K562 (cell line): ENCODE data around the gene TARBP1. TPM values are rescaled to one million over a fixed set of nuclear protein-coding genes. Genes with fewer than 3 reads are reported as not detected.

Source experiments
- ATAC-seq: fragments of 200-7000 bp; cut with Tn5 transposase; 3 replicates; pipeline ENCODE4 v1.9.1; 2020; ENCODE audit warnings: moderate library complexity
- BruUV-seq: library from RNA; stranded (reverse); fragments of 400-500 nt; replicated peaks from 2 replicates; lab custom pipeline; 2021; lab: Mats Ljungman, UMichigan
- CTCF ChIA-PET: fragments of 300-600 bp; formaldehyde crosslinking; extraction: SDS; loops from one replicate; lab custom pipeline; 2021; ENCODE audit warnings: low intra/inter-chr PET ratio; lab: Yijun Ruan, JAX
- POLR2A ChIA-PET: fragments of 300-600, 350-650 bp; sonication (Branson Sonifier 250); formaldehyde crosslinking; extraction: SDS; loops from one replicate; lab custom pipeline; 2021; ENCODE audit warnings: antibody characterized with exemption, inconsistent platforms; lab: Yijun Ruan, JAX
- DNase-seq, 4 experiments: peaks; one replicate each; pipeline versions ENCODE4 v3.0.0 to v3.0.0-alpha.2; 2011 to 2018; ENCODE audit warnings: low spot score in 3 of 4, mixed read lengths in 3 of 4; ENCODE audit errors: extremely low read depth in 1 of 4
- FAIRE-seq: peaks from 2 replicates; lab custom pipeline; 2011; peaks lifted over from hg19 to GRCh38; lab: Jason Lieb, UNC
- H2AFZ ChIP-seq: 2 replicates; pipeline ENCODE4 v1.6.0; 2011; ENCODE audit warnings: low read depth, low read length, control low read depth, inconsistent platforms
- H3K27ac ChIP-seq: fragments of 200-600 bp; 3 replicates; pipeline ENCODE4 v1.8.0; 2011; ENCODE audit warnings: low read depth, mild to moderate bottlenecking, control low read depth, inconsistent platforms, low read length, moderate library complexity, mixed read lengths; ENCODE audit errors: extremely low read depth
- H3K27me3 ChIP-seq, 2 experiments: fragments of 300-600 bp in 1 of 2; 2 replicates in 1 of 2; 3 replicates in 1 of 2; pipeline versions ENCODE4 v1.6.0 to v1.8.0; 2011; ENCODE audit warnings: inconsistent platforms in 2 of 2, low read length in 2 of 2, mild to moderate bottlenecking in 1 of 2, mixed read lengths in 1 of 2, moderate library complexity in 1 of 2; ENCODE audit not compliant: control insufficient read depth in 2 of 2, insufficient read depth in 2 of 2
- H3K36me3 ChIP-seq: fragments of 300-600 bp; 3 replicates; pipeline ENCODE4 v1.8.0; 2011; ENCODE audit warnings: mild to moderate bottlenecking, low read length, inconsistent platforms; ENCODE audit not compliant: control insufficient read depth, insufficient read depth
- H3K4me1 ChIP-seq, 2 experiments: fragments of 200-600 bp in 1 of 2; replicated peaks in 1 of 2; 2 replicates in 1 of 2; 3 replicates in 1 of 2; pipeline versions ENCODE4 v1.5.1 to v1.8.0; 2011; ENCODE audit warnings: inconsistent platforms in 2 of 2, low read length in 2 of 2, mild to moderate bottlenecking in 1 of 2, mixed read lengths in 1 of 2, moderate library complexity in 1 of 2; ENCODE audit not compliant: control insufficient read depth in 2 of 2, insufficient read depth in 2 of 2
- H3K4me2 ChIP-seq: 2 replicates; pipeline ENCODE4 v1.6.1; 2011; ENCODE audit warnings: low read length, control low read depth, inconsistent platforms, mixed read lengths; ENCODE audit not compliant: insufficient read depth
- H3K4me3 ChIP-seq: fragments of 200-600 bp; sonication (generic), shearing (Covaris generic); 2 replicates; pipeline ENCODE4 v1.5.1; 2016; ENCODE audit warnings: control low read depth, inconsistent platforms
- H3K79me2 ChIP-seq: fragments of 200-600 bp; 3 replicates; pipeline ENCODE4 v1.8.0; 2011; ENCODE audit warnings: low read length, inconsistent platforms; ENCODE audit not compliant: control insufficient read depth, insufficient read depth
- H3K9ac ChIP-seq, 2 experiments: 2 replicates each; pipeline versions ENCODE4 v1.6.0 to v1.6.1; 2011; ENCODE audit warnings: low read depth in 2 of 2, low read length in 2 of 2, control low read depth in 1 of 2, inconsistent platforms in 1 of 2, mild to moderate bottlenecking in 1 of 2, mixed read lengths in 1 of 2; ENCODE audit not compliant: insufficient read depth in 1 of 2
- H3K9me1 ChIP-seq: one replicate; pipeline ENCODE4 v1.6.0; 2011; ENCODE audit warnings: inconsistent platforms, mild to moderate bottlenecking, low read length, moderate library complexity; ENCODE audit not compliant: control insufficient read depth, insufficient read depth
- H3K9me3 ChIP-seq: replicated peaks from 2 replicates; pipeline ENCODE4 v1.5.1; 2011; ENCODE audit warnings: low read depth, low read length, inconsistent platforms; ENCODE audit not compliant: control insufficient read depth, insufficient read depth
- H4K20me1 ChIP-seq: replicated peaks from 2 replicates; pipeline ENCODE4 v1.6.1; 2011; ENCODE audit warnings: low read length, inconsistent platforms, mixed read lengths; ENCODE audit not compliant: control insufficient read depth, insufficient read depth
- FOXA1 ChIP-seq: fragments of 450-650 bp; IDR thresholded peaks from 2 replicates; pipeline ENCODE4 v1.6.1; 2016; ENCODE audit warnings: mild to moderate bottlenecking, borderline replicate concordance
- GTF2B ChIP-seq: IDR thresholded peaks from 2 replicates; pipeline ENCODE4 v1.6.1; 2011; ENCODE audit not compliant: insufficient read length; ENCODE audit errors: extremely low read depth
- HCFC1 ChIP-seq: IDR thresholded peaks from 2 replicates; pipeline ENCODE4 v1.6.1; 2012; ENCODE audit warnings: low read depth, low read length, improper control_type of control experiment
- KAT8 ChIP-seq: fragments of 450-650 bp; IDR thresholded peaks from 2 replicates; pipeline ENCODE4 v1.6.1; 2016; ENCODE audit warnings: low read depth, mild to moderate bottlenecking
- MBD1 ChIP-seq: fragments of 250-450 bp; sonication (Bioruptor Pico); IDR thresholded peaks from 2 replicates; pipeline ENCODE4 v1.8.0; 2022; ENCODE audit warnings: inconsistent platforms
- PTRF ChIP-seq: fragments of 450-650 bp; IDR thresholded peaks from 2 replicates; pipeline ENCODE4 v1.6.1; 2016; ENCODE audit warnings: mild to moderate bottlenecking, missing genetic modification characterization, missing compliant biosample characterization
- TRIM28 ChIP-seq: fragments of 450-650 bp; IDR thresholded peaks from 2 replicates; pipeline ENCODE4 v1.6.1; 2017
- ZBTB2 ChIP-seq: fragments of 450-650 bp; IDR thresholded peaks from 2 replicates; pipeline ENCODE4 v1.6.1; 2016; ENCODE audit warnings: antibody characterized with exemption
- ZNF224 ChIP-seq: sonication (generic); formaldehyde crosslinking; IDR thresholded peaks from 2 replicates; pipeline ENCODE4 v1.8.0; 2022; ENCODE audit warnings: mild to moderate bottlenecking, missing genetic modification reagents
- ZNF696 ChIP-seq: fragments of 250-450 bp; sonication (Bioruptor Pico); conservative IDR thresholded peaks from 2 replicates; pipeline ENCODE4 v1.4.0; 2020; ENCODE audit warnings: mild to moderate bottlenecking, moderate library complexity
- WGBS: fragments of 100-300 bp; shearing (Covaris generic); methylation state at CpG from one replicate; pipeline ENCODE4 v1.1.6; 2016; ENCODE audit warnings: low coverage, mixed read lengths; ENCODE audit not compliant: insufficient coverage; ENCODE audit errors: missing lambda C conversion rate; 5-methylcytosine and 5-hydroxymethylcytosine counted together
- in situ Hi-C: fragments of 300-500 bp; cut with MboI; formaldehyde crosslinking; loops from 4 replicates; pipeline ENCODE4 v1.15.0; 2018; ENCODE audit warnings: inconsistent platforms, mixed read lengths
- intact Hi-C: fragments of 100-400 bp; cut with micrococcal nuclease; formaldehyde crosslinking; loops from 2 replicates; pipeline ENCODE4 v1.14.2; 2022
- polyA plus RNA-seq, 8 experiments: library from polyadenylated mRNA; depleted of rRNA in 4 of 8; stranded (reverse) in 5 of 8; unstranded in 3 of 8; fragments of >200 nt; fragmentation: Nextera tagmentation in 2 of 8; fragmentation: Illumina TruSeq in 1 of 8; extraction: Ambion mirVana in 2 of 8; extraction: Trizol in 1 of 8; gene quantifications; 2 replicates each; pipeline versions ENCODE4 v1.2.1 to v1.2.3, GENCODE V29; 2011 to 2014; ENCODE audit warnings: inconsistent platforms in 1 of 8, missing spikeins in 1 of 8
- total RNA-seq, 7 experiments: library from RNA; depleted of rRNA in 6 of 7; stranded (reverse); fragments of >200 nt in 6 of 7; fragmentation: Illumina TruSeq in 2 of 7; extraction: Trizol in 2 of 7; gene quantifications; 2 replicates each; pipeline versions ENCODE4 v1.2.1 to v1.2.3, GENCODE V29; 2011 to 2021; ENCODE audit warnings: low replicate concordance in 1 of 7

Gene TARBP1
- total and polyA plus RNA-seq, 9 of the 15 experiments (the other 6 are each of a cell fraction or from before 2014, with no cell fraction given): 8.8 to 48.0 (median 22.9) TPM

GRCh38 chr1:234497589-234497988, 18.6 kb upstream of the TARBP1 start:
- CTCF ChIA-PET: interaction anchor here (3.4 kb wide), 1 partner anchor 596 kb away, joined by 18 read pairs; no protein-coding TSS in a partner anchor
- no peak for FAIRE-seq
- H2AFZ ChIP-seq: no peak overlapping the region
- POLR2A ChIA-PET: no interaction called here
- TF ChIP-seq ZNF696 (CRISPR knock-in tag): no peak
- TF ChIP-seq PTRF (tag): no peak
- no peak for TF ChIP-seq ZNF224 (CRISPR knock-in tag)
- no peak for TF ChIP-seq FOXA1
- no peak for TF ChIP-seq TRIM28
- TF ChIP-seq HCFC1: no peak
- TF ChIP-seq ZBTB2: no peak
- TF ChIP-seq GTF2B: no peak
- no peak for TF ChIP-seq KAT8
- no peak for TF ChIP-seq MBD1 (CRISPR knock-in tag)
- no peak for ATAC-seq
- H3K4me1 ChIP-seq: peaks cover 11 to 45% of the 10 kb centered on the region in 2 experiments
- peaks cover 3% of the 10 kb centered on the region for H3K9me1 ChIP-seq
- H3K9ac ChIP-seq: no peak overlapping the region
- H3K27me3 ChIP-seq: no peaks in the 10 kb centered on the region
- WGBS: 76% methylated on average over 1 of the region's 1 CpG
- DNase-seq: no peak
- H3K27ac ChIP-seq: no peak overlapping the region
- no peak overlapping the region for H3K4me2 ChIP-seq
- no peaks in the 10 kb centered on the region for H3K36me3 ChIP-seq
- in situ Hi-C loops (loop anchor here (5.0 to 10.0 kb wide), 4 partner anchors 100 to 595 kb away; no protein-coding TSS in a partner anchor), intact Hi-C loops (loop anchor here (5.0 to 10.0 kb wide), 4 partner anchors 385 to 917 kb away; no protein-coding TSS in a partner anchor)
- no peaks in the 10 kb centered on the region for H4K20me1 ChIP-seq
- H3K79me2 ChIP-seq: no peaks in the 10 kb centered on the region
- no TSS peak for BruUV-seq
- H3K9me3 ChIP-seq: no peaks in the 10 kb centered on the region
- H3K4me3 ChIP-seq: no peak overlapping the region
